GM13977 (cell line): ENCODE measurements around the gene NF1.

Source experiments
- DNase-seq: peaks from one replicate; pipeline ENCODE4 v3.0.0; 2012; ENCODE audit warnings: low spot score
- in situ Hi-C: fragments of 300-500 bp; cut with MboI; formaldehyde crosslinking; loops from one replicate; pipeline ENCODE4 v1.12.0; 2022; ENCODE audit warnings: low sequenced_read_pairs, low pct_unique_long_range_greater_than_20kb, mixed read lengths, inconsistent platforms; ENCODE audit not compliant: unreplicated experiment
- TF ChIP-seq, protein P1 (sequence below): IDR thresholded peaks from 2 replicates; pipeline ENCODE4 v1.5.1; 2012; ENCODE audit warnings: mild to moderate bottlenecking, control low read depth; ENCODE audit not compliant: insufficient read depth; ENCODE audit errors: extremely low read depth, missing control alignments

Gene NF1

DNA sequence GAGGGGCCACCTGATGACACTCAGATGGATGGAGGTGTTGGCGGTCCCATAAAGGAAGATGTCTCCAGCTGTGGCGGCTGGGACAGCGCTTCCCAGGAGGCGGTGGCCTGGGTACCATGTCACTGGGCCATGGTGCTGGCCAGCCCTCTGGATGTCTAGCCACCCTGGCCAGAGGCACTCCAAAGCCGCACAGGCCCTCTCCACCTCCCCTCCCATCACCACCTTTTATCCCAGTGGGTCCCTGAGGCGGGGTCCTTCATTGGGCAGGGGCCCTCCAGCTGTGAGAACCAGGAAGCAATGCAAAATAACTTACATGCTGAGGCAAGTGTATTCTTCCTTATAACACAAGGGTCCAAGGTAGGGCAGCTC is 319.8 kb downstream of the NF1 start:
- DNase-seq = no peak
- TF ChIP-seq, protein P1, sequence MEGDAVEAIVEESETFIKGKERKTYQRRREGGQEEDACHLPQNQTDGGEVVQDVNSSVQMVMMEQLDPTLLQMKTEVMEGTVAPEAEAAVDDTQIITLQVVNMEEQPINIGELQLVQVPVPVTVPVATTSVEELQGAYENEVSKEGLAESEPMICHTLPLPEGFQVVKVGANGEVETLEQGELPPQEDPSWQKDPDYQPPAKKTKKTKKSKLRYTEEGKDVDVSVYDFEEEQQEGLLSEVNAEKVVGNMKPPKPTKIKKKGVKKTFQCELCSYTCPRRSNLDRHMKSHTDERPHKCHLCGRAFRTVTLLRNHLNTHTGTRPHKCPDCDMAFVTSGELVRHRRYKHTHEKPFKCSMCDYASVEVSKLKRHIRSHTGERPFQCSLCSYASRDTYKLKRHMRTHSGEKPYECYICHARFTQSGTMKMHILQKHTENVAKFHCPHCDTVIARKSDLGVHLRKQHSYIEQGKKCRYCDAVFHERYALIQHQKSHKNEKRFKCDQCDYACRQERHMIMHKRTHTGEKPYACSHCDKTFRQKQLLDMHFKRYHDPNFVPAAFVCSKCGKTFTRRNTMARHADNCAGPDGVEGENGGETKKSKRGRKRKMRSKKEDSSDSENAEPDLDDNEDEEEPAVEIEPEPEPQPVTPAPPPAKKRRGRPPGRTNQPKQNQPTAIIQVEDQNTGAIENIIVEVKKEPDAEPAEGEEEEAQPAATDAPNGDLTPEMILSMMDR = no peak
- in situ Hi-C loops = no loop called here

DNA sequence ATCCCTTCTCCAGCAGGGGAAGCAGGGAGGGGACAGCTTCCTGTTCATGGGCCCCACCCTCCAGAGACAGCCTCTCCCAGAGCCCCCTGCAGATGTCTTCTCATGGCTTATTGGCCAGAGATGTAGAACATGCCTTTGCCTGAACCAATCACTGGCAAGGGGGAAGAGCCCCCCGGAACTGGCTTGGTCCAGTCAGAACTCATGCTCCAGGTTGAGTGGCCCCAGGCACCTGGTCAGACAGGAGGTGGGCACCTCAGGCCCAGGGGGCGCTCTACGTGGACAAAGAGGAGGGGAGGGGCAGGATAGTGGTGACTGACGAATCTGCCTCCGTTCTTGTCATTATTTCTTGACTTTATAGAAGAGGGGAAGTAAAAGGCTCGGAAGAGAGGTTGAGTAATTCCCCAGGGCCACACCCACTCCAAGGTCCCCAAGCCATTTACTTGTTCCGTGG is 320.3 kb downstream of the NF1 start:
- TF ChIP-seq, protein P1 = no peak
- DNase-seq = no peak
- in situ Hi-C loops = no loop called here

DNA sequence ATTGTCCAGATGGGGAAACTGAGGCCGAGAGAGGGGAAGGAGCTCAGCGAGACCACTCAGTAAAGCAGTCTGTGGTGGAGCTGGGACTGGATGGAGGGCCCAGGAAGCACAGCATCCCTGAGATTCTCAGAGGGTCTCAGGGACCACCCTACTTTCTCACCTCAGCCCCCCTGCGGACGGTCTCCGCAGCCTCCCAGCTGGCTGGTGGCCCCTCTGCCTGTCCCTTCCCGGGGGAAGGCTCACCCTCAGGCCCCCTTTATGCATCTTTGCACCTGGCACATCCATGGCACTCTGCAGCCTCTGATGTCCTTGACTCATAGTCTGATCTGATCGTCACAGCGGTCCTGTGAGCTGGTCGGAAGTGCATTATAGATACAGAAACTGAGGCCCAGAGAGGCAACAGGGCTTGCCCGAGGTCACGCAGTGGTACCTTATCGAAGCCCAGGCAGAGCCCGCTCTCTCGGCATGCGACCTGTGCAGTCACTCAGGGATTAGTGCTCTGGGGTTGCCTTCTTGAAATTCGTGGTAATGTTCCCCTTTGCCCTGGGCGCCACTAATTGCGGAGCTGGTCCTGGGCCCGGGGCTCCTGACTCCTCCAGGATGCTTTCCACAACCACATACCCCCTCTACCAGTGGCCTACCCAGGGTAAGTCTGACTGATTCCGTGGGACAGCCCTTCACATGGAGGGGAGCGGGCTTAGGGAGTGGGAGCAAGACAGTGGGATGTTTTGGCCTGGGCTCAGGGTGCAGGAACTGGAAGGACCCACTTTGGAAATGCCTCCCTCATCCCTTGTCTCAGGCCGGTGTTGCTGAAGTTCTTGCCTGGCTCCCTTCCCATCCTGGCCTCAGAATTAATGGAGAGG is 321.1 kb downstream of the NF1 start:
- TF ChIP-seq, protein P1 = no peak
- in situ Hi-C loops = no loop called here

DNA sequence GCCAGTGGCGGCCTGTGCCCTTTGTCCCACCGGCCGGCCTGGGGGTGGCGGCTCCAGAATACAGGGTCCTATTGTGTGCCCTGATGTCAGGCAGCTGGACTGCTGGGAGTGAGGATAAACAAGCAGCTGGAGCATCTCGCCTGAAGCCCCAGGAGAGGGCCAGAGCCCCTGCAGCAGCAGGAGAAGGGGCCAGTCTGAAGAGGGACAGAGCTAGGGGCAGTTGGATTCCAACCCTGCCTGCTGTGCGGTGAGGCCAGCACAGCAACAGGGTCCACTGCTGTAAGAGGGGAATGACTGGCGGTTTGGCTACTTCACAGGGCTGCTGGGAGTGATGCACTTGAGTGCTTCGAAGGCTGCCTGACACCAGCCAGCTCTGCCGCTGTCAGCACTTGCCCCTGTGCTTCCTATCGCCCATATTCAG is 321.7 kb downstream of the NF1 start:
- no peak for DNase-seq
- in situ Hi-C loops = no loop called here

More for the DNA sequence above, 321.1 kb downstream of the NF1 start:
- no peak for DNase-seq

DNA sequence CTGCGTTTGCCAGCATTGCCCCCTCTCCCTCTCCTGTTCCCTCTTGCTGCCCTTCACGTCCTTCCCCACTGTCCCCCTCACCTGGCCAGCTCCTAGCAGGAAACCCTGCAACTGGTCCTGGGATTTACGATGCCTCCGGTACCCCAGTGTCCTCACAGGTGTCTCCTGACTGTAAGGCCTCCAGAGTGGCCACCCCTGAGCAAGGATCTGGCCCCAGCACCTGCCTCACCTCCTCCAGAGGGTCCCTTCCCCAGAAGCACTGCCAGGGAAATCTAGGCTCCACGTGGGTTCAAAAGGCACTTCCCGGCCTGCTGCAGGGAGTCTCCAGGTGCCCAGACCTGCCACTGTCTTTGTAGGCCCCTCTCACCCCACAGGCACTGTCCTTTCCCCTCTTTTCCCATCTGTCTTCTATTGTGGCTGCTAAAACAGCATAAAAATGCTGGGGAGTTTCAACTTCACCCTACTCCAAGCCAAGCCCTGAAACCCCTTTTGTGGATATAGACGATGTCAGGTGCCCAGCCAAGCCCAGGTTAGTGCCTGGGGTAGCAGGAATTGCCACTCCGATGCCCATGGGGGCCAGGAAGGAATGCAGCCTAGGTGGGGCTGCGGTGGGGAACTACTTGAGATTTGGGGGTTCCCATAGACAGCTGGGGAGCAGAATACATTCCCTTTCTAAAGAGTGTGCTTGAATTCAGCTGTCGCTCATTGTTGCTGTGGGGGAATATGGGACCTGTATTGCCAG is 322.4 kb downstream of the NF1 start:
- in situ Hi-C loops = no loop called here
- no peak for DNase-seq
- TF ChIP-seq, protein P1 = no peak

More for the DNA sequence above, 321.7 kb downstream of the NF1 start:
- TF ChIP-seq, protein P1 = no peak

DNA sequence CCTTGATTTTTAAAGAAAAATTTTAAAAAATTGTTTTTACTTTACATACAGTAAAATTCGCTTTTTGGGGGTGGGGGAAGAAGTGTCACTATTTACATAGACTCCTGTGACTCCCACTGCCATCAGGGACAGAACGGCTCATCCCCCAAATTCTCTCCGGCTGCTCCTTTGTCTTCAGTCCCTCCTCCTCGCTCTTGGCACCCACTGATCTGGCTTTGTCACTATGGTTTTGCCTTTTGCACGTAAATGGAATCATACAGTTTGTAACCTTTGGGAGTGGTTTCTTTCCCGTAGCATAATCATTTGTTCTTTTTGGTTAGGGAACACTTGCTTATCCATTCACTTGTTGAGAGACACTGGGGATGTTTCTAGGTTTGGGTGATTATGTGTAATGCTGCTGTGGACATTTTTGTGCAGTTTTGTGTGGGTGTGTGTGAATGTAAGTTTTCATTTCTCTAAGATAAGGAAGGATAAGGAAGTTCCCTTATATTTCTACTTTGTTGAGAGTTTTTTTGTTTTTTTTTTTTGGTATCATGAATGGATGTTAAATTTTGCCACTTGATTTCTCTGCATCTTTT is 324.1 kb downstream of the NF1 start:
- DNase-seq = no peak
- in situ Hi-C loops = no loop called here
- TF ChIP-seq, protein P1 = no peak
